DND-41 (cell line): ENCODE results near the gene DOCK9.

Experiments used
- ATAC-seq: fragments of 200-7000 bp; cut with Tn5 transposase; 3 replicates; pipeline ENCODE4 v1.9.1; 2021; ENCODE audit warnings: low read depth; ENCODE audit not compliant: insufficient read depth
- DNase-seq: peaks from one replicate; pipeline ENCODE4 v3.0.0-alpha.2; 2020
- H2AFZ ChIP-seq: 2 replicates; pipeline ENCODE4 v1.6.0; 2012; ENCODE audit warnings: low read depth, low read length
- H3K27ac ChIP-seq: 2 replicates; pipeline ENCODE4 v1.5.1; 2012; ENCODE audit warnings: low read length, inconsistent platforms
- H3K27me3 ChIP-seq: fragments of 200-600 bp; sonication (generic); 2 replicates; pipeline ENCODE4 v1.6.0; 2012; ENCODE audit warnings: low read length, mild to moderate bottlenecking, inconsistent platforms; ENCODE audit not compliant: insufficient read depth, poor library complexity
- H3K36me3 ChIP-seq: 2 replicates; pipeline ENCODE4 v1.5.1; 2012; ENCODE audit warnings: low read length, inconsistent platforms; ENCODE audit not compliant: insufficient read depth
- H3K4me1 ChIP-seq: 2 replicates; pipeline ENCODE4 v1.5.1; 2012; ENCODE audit warnings: mild to moderate bottlenecking, low read length; ENCODE audit not compliant: insufficient read depth
- H3K4me2 ChIP-seq: 2 replicates; pipeline ENCODE4 v1.6.0; 2012; ENCODE audit warnings: mild to moderate bottlenecking, moderate library complexity, low read length, inconsistent platforms; ENCODE audit not compliant: insufficient read depth
- H3K4me3 ChIP-seq, 2 experiments: fragments of 200-600 bp in 1 of 2; shearing (Covaris generic) in 1 of 2; 2 replicates each; pipeline ENCODE4 v1.5.1; 2012 to 2016; ENCODE audit warnings: inconsistent platforms in 2 of 2, low read length in 2 of 2, mild to moderate bottlenecking in 2 of 2, low read depth in 1 of 2, moderate library complexity in 1 of 2
- H3K79me2 ChIP-seq: 2 replicates; pipeline ENCODE4 v1.6.0; 2012; ENCODE audit warnings: low read length, inconsistent platforms; ENCODE audit not compliant: insufficient read depth
- H3K9ac ChIP-seq: 2 replicates; pipeline ENCODE4 v1.6.0; 2012; ENCODE audit warnings: low read depth, mild to moderate bottlenecking, inconsistent platforms, low read length, moderate library complexity
- H3K9me3 ChIP-seq: 2 replicates; pipeline ENCODE4 v1.5.1; 2012; ENCODE audit warnings: low read length, moderate library complexity, mild to moderate bottlenecking, inconsistent platforms; ENCODE audit not compliant: insufficient read depth, severe bottlenecking
- H4K20me1 ChIP-seq: 2 replicates; pipeline ENCODE4 v1.6.0; 2012; ENCODE audit warnings: low read length; ENCODE audit not compliant: insufficient read depth
- EZH2 ChIP-seq: IDR thresholded peaks from 3 replicates; pipeline ENCODE4 v1.6.1; 2012; ENCODE audit warnings: borderline replicate concordance, low read depth, mild to moderate bottlenecking, moderate library complexity, low read length, inconsistent platforms; ENCODE audit not compliant: severe bottlenecking
- TF ChIP-seq, protein P1 (sequence below): IDR thresholded peaks from 2 replicates; pipeline ENCODE4 v1.5.1; 2012; ENCODE audit warnings: borderline replicate concordance, low read length, moderate library complexity, mild to moderate bottlenecking; ENCODE audit not compliant: poor library complexity, severe bottlenecking; ENCODE audit errors: extremely low read depth

The DOCK9 gene

DNA sequence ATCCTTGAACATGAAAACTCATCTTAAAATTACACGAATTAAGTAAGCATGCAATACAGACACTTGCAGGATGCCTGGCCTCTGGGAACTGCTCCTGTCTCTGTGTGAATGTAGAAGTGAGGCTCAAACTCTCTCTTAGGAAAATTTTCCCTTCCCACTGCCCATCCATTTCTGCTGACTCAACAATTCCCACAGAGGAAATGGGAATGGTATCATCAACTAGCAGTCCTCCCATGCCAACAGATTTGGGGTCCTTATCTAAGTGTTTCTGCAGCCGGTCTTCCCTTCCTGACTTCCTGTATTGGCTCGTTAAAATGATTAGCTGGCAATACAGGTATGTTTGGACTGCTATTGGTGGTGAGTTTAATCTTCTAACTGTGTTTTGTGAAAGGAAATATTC, 85.8 kb downstream of the DOCK9 start:
- no peak overlapping the region for H3K27ac ChIP-seq

DNA sequence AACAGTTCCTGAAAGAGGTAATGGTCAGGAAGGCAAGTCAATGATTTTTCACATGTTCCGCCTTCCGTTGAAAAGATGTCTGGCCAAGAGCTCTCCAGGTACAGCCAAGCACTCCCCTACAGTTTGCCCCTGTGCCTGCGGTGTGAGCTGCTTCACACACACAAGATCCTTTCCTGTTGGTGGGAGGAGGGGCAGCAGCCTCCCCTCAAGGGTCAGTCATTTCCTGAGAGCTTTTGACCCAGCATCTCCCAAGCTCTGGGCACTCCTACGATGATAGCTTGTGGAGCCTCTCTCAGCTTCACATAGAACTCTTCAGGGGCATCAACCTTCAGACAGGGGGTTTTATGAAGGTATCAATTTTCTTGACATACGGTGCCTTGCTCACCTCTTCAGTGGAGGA, 86.9 kb downstream of the DOCK9 start:
- Histone ChIP-seq H3K4me2 (no peak overlapping the region), H3K4me3 (no peak overlapping the region), H3K9me3 (no peaks in the 10 kb centered on the region), H3K4me1 (no peaks in the 10 kb centered on the region), H3K27me3 (no peaks in the 10 kb centered on the region), H4K20me1 (no peaks in the 10 kb centered on the region), H3K27ac (no peak overlapping the region; the same call in 1 of the 2 replicates), H3K36me3 (peaks cover 24% of the 10 kb centered on the region), H2AFZ (no peak overlapping the region), H3K9ac (no peak overlapping the region), H3K79me2 (no peaks in the 10 kb centered on the region)
- ATAC-seq (no peak), DNase-seq (no peak)
- TF ChIP-seq EZH2 = no peak
- TF ChIP-seq, protein P1, sequence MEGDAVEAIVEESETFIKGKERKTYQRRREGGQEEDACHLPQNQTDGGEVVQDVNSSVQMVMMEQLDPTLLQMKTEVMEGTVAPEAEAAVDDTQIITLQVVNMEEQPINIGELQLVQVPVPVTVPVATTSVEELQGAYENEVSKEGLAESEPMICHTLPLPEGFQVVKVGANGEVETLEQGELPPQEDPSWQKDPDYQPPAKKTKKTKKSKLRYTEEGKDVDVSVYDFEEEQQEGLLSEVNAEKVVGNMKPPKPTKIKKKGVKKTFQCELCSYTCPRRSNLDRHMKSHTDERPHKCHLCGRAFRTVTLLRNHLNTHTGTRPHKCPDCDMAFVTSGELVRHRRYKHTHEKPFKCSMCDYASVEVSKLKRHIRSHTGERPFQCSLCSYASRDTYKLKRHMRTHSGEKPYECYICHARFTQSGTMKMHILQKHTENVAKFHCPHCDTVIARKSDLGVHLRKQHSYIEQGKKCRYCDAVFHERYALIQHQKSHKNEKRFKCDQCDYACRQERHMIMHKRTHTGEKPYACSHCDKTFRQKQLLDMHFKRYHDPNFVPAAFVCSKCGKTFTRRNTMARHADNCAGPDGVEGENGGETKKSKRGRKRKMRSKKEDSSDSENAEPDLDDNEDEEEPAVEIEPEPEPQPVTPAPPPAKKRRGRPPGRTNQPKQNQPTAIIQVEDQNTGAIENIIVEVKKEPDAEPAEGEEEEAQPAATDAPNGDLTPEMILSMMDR = no peak

More for the DNA sequence above, 85.8 kb downstream of the DOCK9 start:
- no peaks in the 10 kb centered on the region for H3K4me1 ChIP-seq
- H3K27me3 ChIP-seq = no peaks in the 10 kb centered on the region
- H3K4me3 ChIP-seq = no peak overlapping the region
- DNase-seq = no peak
- no peak overlapping the region for H3K9ac ChIP-seq
- H3K36me3 ChIP-seq = peaks cover 23% of the 10 kb centered on the region; the same call in 1 of the 2 replicates
- TF ChIP-seq, protein P1 = no peak
- TF ChIP-seq EZH2 = no peak
- no peak for ATAC-seq
- no peaks in the 10 kb centered on the region for H3K9me3 ChIP-seq
- H3K79me2 ChIP-seq = no peaks in the 10 kb centered on the region
- H3K4me2 ChIP-seq = no peak overlapping the region
- H2AFZ ChIP-seq = no peak overlapping the region
- no peaks in the 10 kb centered on the region for H4K20me1 ChIP-seq

DNA sequence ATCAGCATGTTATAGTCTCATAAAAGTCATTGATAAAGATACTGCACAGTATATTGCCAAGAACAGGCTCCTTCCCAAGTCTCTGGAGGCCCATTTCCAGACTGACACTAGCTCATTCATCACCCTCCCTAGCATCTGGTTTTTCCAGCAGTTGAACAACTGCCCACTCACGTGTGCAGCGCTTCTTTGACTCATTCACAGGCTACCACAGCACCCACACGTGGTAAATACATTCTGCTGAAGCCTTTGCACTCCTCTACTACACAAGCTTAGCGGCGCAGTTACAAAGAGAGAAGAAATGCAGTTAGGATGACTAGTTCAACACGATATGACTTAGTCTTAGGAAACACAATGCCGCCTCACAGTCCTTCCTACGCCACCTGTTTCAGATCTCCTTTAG, 87.7 kb downstream of the DOCK9 start:
- peaks cover 26% of the 10 kb centered on the region for H3K36me3 ChIP-seq
- H3K4me3 ChIP-seq = no peak overlapping the region
- H3K27me3 ChIP-seq = no peaks in the 10 kb centered on the region
- no peak overlapping the region for H2AFZ ChIP-seq
- H3K79me2 ChIP-seq = no peaks in the 10 kb centered on the region
- no peak for DNase-seq
- no peak overlapping the region for H3K9ac ChIP-seq
- no peaks in the 10 kb centered on the region for H3K9me3 ChIP-seq
- H3K4me2 ChIP-seq = no peak overlapping the region
- H3K27ac ChIP-seq = no peak overlapping the region
- no peaks in the 10 kb centered on the region for H3K4me1 ChIP-seq
- H4K20me1 ChIP-seq = no peaks in the 10 kb centered on the region
- peak; percentile 55 for ATAC-seq
- TF ChIP-seq, protein P1 = no peak
- TF ChIP-seq EZH2 = no peak

DNA sequence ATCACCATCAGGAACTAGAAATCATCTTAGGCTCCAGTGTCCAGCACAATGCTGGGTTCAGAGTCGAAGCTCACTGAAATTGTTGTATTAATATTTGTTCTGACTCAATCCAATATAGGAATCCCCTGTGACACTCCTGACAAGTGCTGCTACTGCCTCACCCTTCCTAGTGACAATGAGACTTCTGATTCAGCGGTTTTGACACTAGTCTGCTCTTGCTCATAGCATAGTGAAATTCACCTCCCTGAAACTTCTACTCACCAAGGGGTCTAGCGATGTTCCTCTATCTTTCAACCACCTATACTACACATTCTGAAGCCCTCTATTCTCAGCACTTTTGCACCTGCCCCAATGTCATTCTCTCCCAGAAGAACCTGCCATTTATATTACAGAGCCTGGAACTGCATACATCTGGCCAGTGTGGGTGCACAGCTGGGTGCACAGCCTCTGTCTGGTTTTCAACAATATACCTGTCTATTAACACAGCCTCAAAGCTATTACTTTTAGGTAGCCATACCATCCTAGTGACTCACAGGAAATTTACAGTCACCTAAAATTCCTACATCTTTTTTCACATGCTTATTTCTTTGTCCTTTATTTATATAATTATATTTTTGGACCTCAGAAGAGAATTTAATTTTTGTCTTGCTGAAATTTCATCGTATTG, 88.3 kb downstream of the DOCK9 start:
- Histone ChIP-seq H3K4me2 (no peak overlapping the region), H3K27ac (no peak overlapping the region), H2AFZ (no peak overlapping the region), H3K79me2 (no peaks in the 10 kb centered on the region), H3K36me3 (peaks cover 33% of the 10 kb centered on the region), H3K9ac (no peak overlapping the region), H3K4me1 (no peaks in the 10 kb centered on the region), H3K4me3 (no peak overlapping the region), H3K27me3 (no peaks in the 10 kb centered on the region), H3K9me3 (no peaks in the 10 kb centered on the region), H4K20me1 (no peaks in the 10 kb centered on the region)
- ATAC-seq (no peak), DNase-seq (no peak)
- TF ChIP-seq, protein P1 = no peak
- TF ChIP-seq EZH2 = no peak
